Uterus (tissue), 4 donors: ENCODE measurements around the gene DBH. TPM values are rescaled to one million over a fixed set of nuclear protein-coding genes. Genes with fewer than 3 reads are reported as not detected.

ENCODE experiments used
- DNase-seq, 2 donors: peaks; one replicate each; pipeline ENCODE4 v3.0.0-alpha.2; 2019 to 2020
- H3K27ac ChIP-seq, 2 donors: fragments of 200-600 bp; sonication (generic); 1 replicate in 1 of 2; 2 replicates in 1 of 2; pipeline ENCODE4 v1.5.1; 2016 to 2018
- H3K27me3 ChIP-seq, 2 donors: fragments of 200-600 bp; sonication (generic); one replicate each; pipeline ENCODE4 v1.5.1; 2018 to 2019; ENCODE audit warnings: control low read depth in 1 of 2
- H3K36me3 ChIP-seq, 2 donors: fragments of 200-600 bp; sonication (generic); one replicate each; pipeline ENCODE4 v1.5.1; 2019; ENCODE audit warnings: control low read depth in 1 of 2
- H3K4me1 ChIP-seq, 2 donors: fragments of 200-600 bp; sonication (generic); one replicate each; pipeline ENCODE4 v1.5.1; 2018 to 2019; ENCODE audit warnings: control low read depth in 1 of 2
- H3K4me3 ChIP-seq, 2 donors: fragments of 200-600 bp; sonication (generic); 1 replicate in 1 of 2; 2 replicates in 1 of 2; pipeline ENCODE4 v1.5.1; 2018 to 2019; ENCODE audit warnings: mild to moderate bottlenecking in 1 of 2
- H3K9me3 ChIP-seq, 2 donors: fragments of 200-600 bp; sonication (generic); one replicate each; pipeline ENCODE4 v1.5.1; 2019; ENCODE audit warnings: control low read depth in 1 of 2
- CTCF ChIP-seq, 4 experiments: fragments of 200-600 bp in 2 of 4; fragments of 450-650 bp in 2 of 4; sonication (generic) in 2 of 4; IDR thresholded peaks; one replicate each; pipeline ENCODE4 v1.5.1; 2016 to 2019; ENCODE audit warnings: antibody characterized with exemption in 4 of 4, mild to moderate bottlenecking in 2 of 4, moderate library complexity in 1 of 4
- POLR2A ChIP-seq, 2 donors: fragments of 450-650 bp; IDR thresholded peaks; one replicate each; pipeline ENCODE4 v1.6.1; 2016; ENCODE audit warnings: antibody characterized with exemption in 2 of 2, mild to moderate bottlenecking in 1 of 2, moderate library complexity in 1 of 2
- intact Hi-C: fragments of 100-400 bp; cut with DNase I; formaldehyde crosslinking; loops from one replicate; pipeline ENCODE4 v1.15.1; 2023; ENCODE audit warnings: low total_unique reads
- total RNA-seq, 4 donors: library from RNA; depleted of rRNA in 3 of 4; stranded (reverse); fragments of >200 nt in 3 of 4; gene quantifications; one replicate each; pipeline versions ENCODE4 v1.1.0 to v1.2.4, GENCODE V29; 2014 to 2023
- donor health status: DM: yes; HTN: yes; CAD: no.

The DBH gene
- total RNA-seq, 4 donors from 2014 or later: 1.3 TPM; not detected in 3

GRCh38 chr9:133604214-133604613 lies 31.9 kb upstream of the DBH start:
- Histone ChIP-seq H3K4me3 (no peak overlapping the region), H3K9me3 (no peaks in the 10 kb centered on the region), H3K27ac (no peak overlapping the region), H3K27me3 (peaks cover 0 to 6% of the 10 kb centered on the region in 2 donors), H3K4me1 (peaks cover 0 to 4% of the 10 kb centered on the region in 2 donors), H3K36me3 (no peaks in the 10 kb centered on the region)
- TF ChIP-seq POLR2A (IDR thresholded peaks at IDR 0.05): no peak
- no peak for TF ChIP-seq CTCF (IDR thresholded peaks at IDR 0.05)
- intact Hi-C loops: no loop called here
- DNase-seq: no peak

DNA sequence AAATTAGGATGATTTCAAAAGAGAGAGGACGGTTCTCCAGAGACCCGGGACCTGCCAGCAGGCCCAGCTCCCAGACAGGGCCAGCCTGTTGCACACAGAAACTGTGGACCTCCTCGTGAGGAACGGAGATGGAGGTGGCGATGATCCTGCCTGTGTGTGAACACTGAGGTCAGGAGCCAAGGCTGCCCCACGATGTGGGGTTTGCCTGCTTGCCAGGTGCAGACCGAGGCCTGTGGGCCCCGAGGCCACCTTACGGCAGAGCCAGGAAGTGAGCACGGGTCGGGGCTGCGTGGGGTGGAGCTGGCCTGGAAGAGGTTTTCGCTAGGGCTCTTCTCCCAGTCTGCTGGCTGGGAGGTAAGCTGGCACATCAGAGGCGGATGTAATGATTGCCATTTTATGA lies 31.3 kb upstream of the DBH start:
- Histone ChIP-seq H3K4me3 (no peak overlapping the region), H3K36me3 (no peaks in the 10 kb centered on the region), H3K9me3 (no peaks in the 10 kb centered on the region), H3K27me3 (peaks cover 0 to 6% of the 10 kb centered on the region in 2 donors), H3K4me1 (peaks cover 0 to 4% of the 10 kb centered on the region in 2 donors), H3K27ac (no peak overlapping the region)
- intact Hi-C loops: no loop called here
- TF ChIP-seq CTCF (IDR thresholded peaks at IDR 0.05): no peak
- TF ChIP-seq POLR2A (IDR thresholded peaks at IDR 0.05): no peak
- DNase-seq: no peak

GRCh38 chr9:133605446-133605845 lies 30.7 kb upstream of the DBH start:
- Histone ChIP-seq H3K4me1 (peaks cover 0 to 4% of the 10 kb centered on the region in 2 donors), H3K27ac (no peak overlapping the region), H3K27me3 (peaks cover 0 to 6% of the 10 kb centered on the region in 2 donors), H3K4me3 (no peak overlapping the region), H3K9me3 (no peaks in the 10 kb centered on the region), H3K36me3 (no peaks in the 10 kb centered on the region)
- TF ChIP-seq CTCF (IDR thresholded peaks at IDR 0.05) (no peak), POLR2A (IDR thresholded peaks at IDR 0.05) (no peak)
- no peak for DNase-seq
- intact Hi-C loops: no loop called here

DNA sequence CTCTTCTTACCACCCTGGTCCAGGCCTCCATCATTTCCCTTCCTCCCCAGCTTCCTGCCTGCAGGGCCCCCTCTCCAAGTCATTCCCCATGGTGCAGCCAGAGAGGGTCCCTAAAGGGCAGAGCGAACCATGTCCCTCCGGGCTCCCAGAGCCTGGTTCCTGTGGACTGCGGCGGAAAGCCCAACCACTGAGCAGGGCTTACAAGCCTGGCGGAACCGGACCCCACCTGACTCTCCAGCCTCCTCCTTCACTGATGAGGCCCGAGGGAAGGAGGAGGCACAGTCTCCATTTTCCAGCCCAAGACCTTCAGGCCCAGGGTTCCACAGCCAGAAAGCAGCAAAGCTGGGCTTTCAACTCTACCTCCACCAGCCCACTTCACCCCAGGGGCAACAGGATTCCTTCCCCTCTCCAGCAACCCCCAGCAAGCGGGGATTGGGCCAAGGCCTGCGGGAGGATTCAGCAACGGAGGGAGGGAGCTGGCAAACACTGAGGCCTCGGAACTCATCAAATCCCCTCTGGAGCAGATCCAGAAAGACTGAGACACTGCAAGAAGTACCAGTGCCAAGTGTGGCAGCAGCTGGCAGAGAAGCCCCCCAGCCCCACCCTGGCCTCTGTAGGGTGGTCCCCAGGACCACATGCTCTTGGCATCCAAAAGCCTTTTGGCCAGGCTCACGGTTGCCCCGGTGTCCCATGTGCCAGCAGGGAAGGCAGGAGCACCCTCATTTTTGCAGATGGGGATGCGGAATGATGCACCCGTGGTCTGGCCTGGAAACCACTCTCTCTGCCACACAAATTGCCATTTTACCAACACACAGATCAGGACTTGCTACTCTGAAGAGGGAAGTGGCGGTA lies 30.1 kb upstream of the DBH start:
- DNase-seq: no peak
- peaks cover 0 to 4% of the 10 kb centered on the region in 2 donors for H3K4me1 ChIP-seq
- no peak overlapping the region for H3K4me3 ChIP-seq
- intact Hi-C loops: no loop called here
- no peak overlapping the region for H3K27ac ChIP-seq
- H3K27me3 ChIP-seq: peaks cover 0 to 6% of the 10 kb centered on the region in 2 donors
- no peaks in the 10 kb centered on the region for H3K9me3 ChIP-seq
- H3K36me3 ChIP-seq: no peaks in the 10 kb centered on the region
- TF ChIP-seq CTCF (IDR thresholded peaks at IDR 0.05): no peak
- TF ChIP-seq POLR2A (IDR thresholded peaks at IDR 0.05): no peak

- peaks cover 0 to 6% of the 10 kb centered on the region in 2 donors for H3K27me3 ChIP-seq
- peaks cover 0 to 4% of the 10 kb centered on the region in 2 donors for H3K4me1 ChIP-seq
- H3K36me3 ChIP-seq: no peaks in the 10 kb centered on the region
- intact Hi-C loops: no loop called here
- TF ChIP-seq POLR2A (IDR thresholded peaks at IDR 0.05) (no peak), CTCF (IDR thresholded peaks at IDR 0.05) (no peak)
- H3K9me3 ChIP-seq: no peaks in the 10 kb centered on the region
- DNase-seq: no peak
- no peak overlapping the region for H3K4me3 ChIP-seq
- no peak overlapping the region for H3K27ac ChIP-seq
These were observed 29.5 kb upstream of the DBH start for GRCh38 chr9:133606708-133607025.
